Uterus (tissue), 4 donors: ENCODE data around the gene HMX1. TPM values are rescaled to one million over a fixed set of nuclear protein-coding genes. Genes with fewer than 3 reads are reported as not detected.

ENCODE experiments used
- DNase-seq, 2 donors: peaks; one replicate each; pipeline ENCODE4 v3.0.0-alpha.2; 2019 to 2020
- H3K27ac ChIP-seq, 2 donors: fragments of 200-600 bp; sonication (generic); 1 replicate in 1 of 2; 2 replicates in 1 of 2; pipeline ENCODE4 v1.5.1; 2016 to 2018
- H3K27me3 ChIP-seq, 2 donors: fragments of 200-600 bp; sonication (generic); one replicate each; pipeline ENCODE4 v1.5.1; 2018 to 2019; ENCODE audit warnings: control low read depth in 1 of 2
- H3K36me3 ChIP-seq, 2 donors: fragments of 200-600 bp; sonication (generic); one replicate each; pipeline ENCODE4 v1.5.1; 2019; ENCODE audit warnings: control low read depth in 1 of 2
- H3K4me1 ChIP-seq, 2 donors: fragments of 200-600 bp; sonication (generic); one replicate each; pipeline ENCODE4 v1.5.1; 2018 to 2019; ENCODE audit warnings: control low read depth in 1 of 2
- H3K4me3 ChIP-seq, 2 donors: fragments of 200-600 bp; sonication (generic); 1 replicate in 1 of 2; 2 replicates in 1 of 2; pipeline ENCODE4 v1.5.1; 2018 to 2019; ENCODE audit warnings: mild to moderate bottlenecking in 1 of 2
- H3K9me3 ChIP-seq, 2 donors: fragments of 200-600 bp; sonication (generic); one replicate each; pipeline ENCODE4 v1.5.1; 2019; ENCODE audit warnings: control low read depth in 1 of 2
- CTCF ChIP-seq, 4 experiments: fragments of 200-600 bp in 2 of 4; fragments of 450-650 bp in 2 of 4; sonication (generic) in 2 of 4; IDR thresholded peaks; one replicate each; pipeline ENCODE4 v1.5.1; 2016 to 2019; ENCODE audit warnings: antibody characterized with exemption in 4 of 4, mild to moderate bottlenecking in 2 of 4, moderate library complexity in 1 of 4
- POLR2A ChIP-seq, 2 donors: fragments of 450-650 bp; IDR thresholded peaks; one replicate each; pipeline ENCODE4 v1.6.1; 2016; ENCODE audit warnings: antibody characterized with exemption in 2 of 2, mild to moderate bottlenecking in 1 of 2, moderate library complexity in 1 of 2
- intact Hi-C: fragments of 100-400 bp; cut with DNase I; formaldehyde crosslinking; loops from one replicate; pipeline ENCODE4 v1.15.1; 2023; ENCODE audit warnings: low total_unique reads
- total RNA-seq, 4 donors: library from RNA; depleted of rRNA in 3 of 4; stranded (reverse); fragments of >200 nt in 3 of 4; gene quantifications; one replicate each; pipeline versions ENCODE4 v1.1.0 to v1.2.4, GENCODE V29; 2014 to 2023
- donor health status: DM: yes; HTN: yes; CAD: no.

Gene HMX1
- total RNA-seq, 4 donors from 2014 or later: 0.21 TPM; not detected in 3

GRCh38 chr4:8863686-8864682 lies 7.7 kb downstream of the HMX1 start:
- DNase-seq: no peak
- Histone ChIP-seq H3K4me1 (peaks cover 0 to 8% of the 10 kb centered on the region in 2 donors), H3K4me3 (no peak overlapping the region), H3K9me3 (no peaks in the 10 kb centered on the region), H3K27ac (no peak overlapping the region), H3K27me3 (peaks cover 0 to 58% of the 10 kb centered on the region in 2 donors), H3K36me3 (no peaks in the 10 kb centered on the region)
- TF ChIP-seq CTCF (IDR thresholded peaks at IDR 0.05): no peak
- TF ChIP-seq POLR2A (IDR thresholded peaks at IDR 0.05): no peak
- intact Hi-C loops: no loop called here

- H3K4me1 ChIP-seq: peaks cover 0 to 12% of the 10 kb centered on the region in 2 donors
- no peak overlapping the region for H3K27ac ChIP-seq
- H3K27me3 ChIP-seq: peaks cover 0 to 64% of the 10 kb centered on the region in 2 donors
- no peaks in the 10 kb centered on the region for H3K36me3 ChIP-seq
- TF ChIP-seq POLR2A (IDR thresholded peaks at IDR 0.05): no peak
- TF ChIP-seq CTCF (IDR thresholded peaks at IDR 0.05): no peak
- no peaks in the 10 kb centered on the region for H3K9me3 ChIP-seq
- no peak overlapping the region for H3K4me3 ChIP-seq
- intact Hi-C loops: no loop called here
- DNase-seq: no peak
Observed at GRCh38 chr4:8862800-8863685, 8.6 kb downstream of the HMX1 start.

- H3K4me1 ChIP-seq: peaks cover 0 to 13% of the 10 kb centered on the region in 2 donors
- peaks cover 0 to 69% of the 10 kb centered on the region in 2 donors for H3K27me3 ChIP-seq
- H3K9me3 ChIP-seq: no peaks in the 10 kb centered on the region
- TF ChIP-seq CTCF (IDR thresholded peaks at IDR 0.05) (no peak), POLR2A (IDR thresholded peaks at IDR 0.05) (no peak)
- H3K27ac ChIP-seq: no peak overlapping the region
- no peaks in the 10 kb centered on the region for H3K36me3 ChIP-seq
- intact Hi-C loops: no loop called here
- no peak overlapping the region for H3K4me3 ChIP-seq
- no peak for DNase-seq
Observed at GRCh38 chr4:8862334-8862733, 9.3 kb downstream of the HMX1 start.

- H3K9me3 ChIP-seq: no peaks in the 10 kb centered on the region
- no peak for DNase-seq
- peaks cover 0 to 15% of the 10 kb centered on the region in 2 donors for H3K4me1 ChIP-seq
- H3K27ac ChIP-seq: no peak overlapping the region
- intact Hi-C loops: no loop called here
- no peaks in the 10 kb centered on the region for H3K36me3 ChIP-seq
- TF ChIP-seq POLR2A (IDR thresholded peaks at IDR 0.05) (no peak), CTCF (IDR thresholded peaks at IDR 0.05) (no peak)
- H3K27me3 ChIP-seq: peaks cover 0 to 69% of the 10 kb centered on the region in 2 donors
- H3K4me3 ChIP-seq: no peak overlapping the region
Observed at GRCh38 chr4:8861576-8862295, 9.9 kb downstream of the HMX1 start.
